Measurements from ENCODE around the gene ID3. TPM values are rescaled to one million over a fixed set of nuclear protein-coding genes. Genes with fewer than 3 reads are reported as not detected.

ID3 gene
- total RNA-seq, 1 donor from 2014 or later = 99.9 TPM

DNA sequence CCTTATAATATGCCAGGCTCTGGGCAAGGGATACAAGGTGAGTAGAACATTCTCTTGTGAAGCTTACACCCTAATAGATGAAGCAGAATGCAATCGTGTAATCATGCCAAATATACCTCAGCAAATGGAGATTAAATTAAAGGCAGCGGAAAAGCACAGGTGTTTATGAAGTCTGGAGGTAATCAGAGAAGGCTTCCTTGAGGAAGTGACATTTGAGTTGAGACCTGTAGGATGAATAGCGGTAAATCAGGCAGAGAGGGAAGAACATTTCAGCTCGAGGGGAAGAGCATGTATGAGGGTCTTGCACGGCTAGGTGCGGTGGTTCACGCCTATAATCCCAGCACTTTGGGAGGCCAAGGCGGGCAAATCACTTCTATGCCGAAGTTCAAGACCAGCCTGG lies 41.7 kb downstream of the ID3 start:
- Histone ChIP-seq H3K4me3 (no peak overlapping the region), H3K9ac (no peak overlapping the region), H3K79me2 (ENCODE audit: low read depth) (no peaks in the 10 kb centered on the region), H3K27ac (no peak overlapping the region), H3K27me3 (no peaks in the 10 kb centered on the region), H4K20me1 (ENCODE audit: low read depth) (no peaks in the 10 kb centered on the region), H3K4me2 (no peak overlapping the region), H2AFZ (replicated peaks) (no peak overlapping the region), H3K9me3 (ENCODE audit: low read depth) (no peaks in the 10 kb centered on the region), H3K36me3 (no peaks in the 10 kb centered on the region), H3F3A (ENCODE audit: low read depth) (no peaks in the 10 kb centered on the region), H3K4me1 (no peaks in the 10 kb centered on the region)
- DNase-seq (ENCODE audit: low spot score) = no peak
- TF ChIP-seq EZH2 (IDR thresholded peaks at IDR 0.05) = no peak
- no peak for TF ChIP-seq CTCF (IDR thresholded peaks at IDR 0.05)
- no peak for TF ChIP-seq EZH2phosphoT487 (IDR thresholded peaks at IDR 0.05)
- no peaks in the 10 kb centered on the region for H3K9me3 Mint-ChIP-seq
- no peak overlapping the region for H3K4me3 Mint-ChIP-seq
- H3K4me1 Mint-ChIP-seq = no peaks in the 10 kb centered on the region
- no peak overlapping the region for H3K27ac Mint-ChIP-seq
- H3K36me3 Mint-ChIP-seq = peaks cover 19% of the 10 kb centered on the region
- H3K27me3 Mint-ChIP-seq (ENCODE audit: insufficient read depth, low read depth) = peaks cover 2% of the 10 kb centered on the region

DNA sequence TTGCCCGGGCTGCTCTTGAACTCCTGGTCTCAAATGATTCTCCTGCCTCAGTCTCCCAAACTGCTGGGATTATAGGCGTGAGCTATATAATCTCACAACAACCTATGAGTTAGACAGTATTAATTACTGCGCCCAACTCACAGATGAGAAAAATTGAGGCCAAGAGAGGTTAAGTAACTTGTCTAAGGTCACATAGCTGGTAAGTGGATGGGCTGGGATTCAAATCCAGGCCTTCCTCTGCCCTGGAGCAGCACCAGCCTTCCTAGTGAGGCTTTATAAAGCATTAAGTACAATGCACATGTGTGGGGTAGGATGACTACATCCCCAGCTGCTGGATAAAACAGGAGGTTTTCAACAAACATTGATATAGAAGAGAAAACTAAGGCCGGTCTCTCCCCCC lies 43.4 kb downstream of the ID3 start:
- Histone ChIP-seq H3K4me1 (no peaks in the 10 kb centered on the region), H3F3A (ENCODE audit: low read depth) (no peaks in the 10 kb centered on the region), H3K4me2 (no peak overlapping the region), H3K9me3 (ENCODE audit: low read depth) (no peaks in the 10 kb centered on the region), H3K4me3 (no peak overlapping the region), H3K9ac (no peak overlapping the region), H4K20me1 (ENCODE audit: low read depth) (no peaks in the 10 kb centered on the region), H3K36me3 (no peaks in the 10 kb centered on the region), H3K27ac (no peak overlapping the region), H2AFZ (replicated peaks) (no peak overlapping the region), H3K79me2 (ENCODE audit: low read depth) (no peaks in the 10 kb centered on the region), H3K27me3 (no peaks in the 10 kb centered on the region)
- H3K27me3 Mint-ChIP-seq (ENCODE audit: insufficient read depth, low read depth) = peaks cover 2% of the 10 kb centered on the region
- H3K4me3 Mint-ChIP-seq = no peak overlapping the region
- TF ChIP-seq EZH2phosphoT487 (IDR thresholded peaks at IDR 0.05) (no peak), EZH2 (IDR thresholded peaks at IDR 0.05) (no peak), CTCF (IDR thresholded peaks at IDR 0.05) (no peak)
- no peaks in the 10 kb centered on the region for H3K4me1 Mint-ChIP-seq
- H3K9me3 Mint-ChIP-seq = no peaks in the 10 kb centered on the region
- H3K36me3 Mint-ChIP-seq = peaks cover 19% of the 10 kb centered on the region
- no peak for DNase-seq (ENCODE audit: low spot score)
- no peak overlapping the region for H3K27ac Mint-ChIP-seq

DNA sequence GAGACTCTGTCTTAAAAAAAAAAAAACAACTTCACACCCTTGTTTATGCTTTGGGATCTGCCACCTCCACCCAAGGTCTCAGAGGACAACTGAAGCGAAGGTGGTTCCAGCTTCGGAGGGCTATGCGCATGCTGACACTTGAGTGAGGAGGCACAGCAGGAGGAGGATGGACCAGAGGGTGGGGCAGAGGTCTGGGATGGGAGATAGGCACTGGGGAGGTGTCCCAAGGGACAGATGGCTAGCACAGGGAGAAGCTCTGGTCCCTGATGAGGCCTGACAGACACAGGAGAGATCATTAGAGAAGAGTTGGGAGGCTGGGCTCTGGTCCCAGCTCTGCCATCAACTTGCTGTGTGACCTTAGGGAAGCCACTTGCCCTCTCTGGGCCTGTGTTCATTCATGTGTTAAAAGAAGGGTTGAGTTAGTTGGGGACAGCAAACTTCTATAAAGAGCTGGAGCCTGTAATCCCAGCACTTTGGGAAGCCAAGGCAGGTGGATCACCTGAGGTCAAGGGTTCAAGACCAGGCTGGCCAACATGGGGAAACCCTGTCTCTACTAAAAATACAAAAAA lies 45.1 kb downstream of the ID3 start:
- no peak overlapping the region for H2AFZ ChIP-seq (replicated peaks)
- no peaks in the 10 kb centered on the region for H3K4me1 Mint-ChIP-seq
- H3K27me3 Mint-ChIP-seq (ENCODE audit: insufficient read depth, low read depth) = peaks cover 4% of the 10 kb centered on the region
- no peak overlapping the region for H3K4me3 Mint-ChIP-seq
- no peaks in the 10 kb centered on the region for H3K27me3 ChIP-seq
- H3K27ac Mint-ChIP-seq = no peak overlapping the region
- H4K20me1 ChIP-seq (ENCODE audit: low read depth) = no peaks in the 10 kb centered on the region
- no peak for DNase-seq (ENCODE audit: low spot score)
- H3K79me2 ChIP-seq (ENCODE audit: low read depth) = no peaks in the 10 kb centered on the region
- TF ChIP-seq EZH2phosphoT487 (IDR thresholded peaks at IDR 0.05) (no peak), EZH2 (IDR thresholded peaks at IDR 0.05) (no peak), CTCF (IDR thresholded peaks at IDR 0.05) (no peak)
- H3K9me3 ChIP-seq (ENCODE audit: low read depth) = no peaks in the 10 kb centered on the region
- no peak overlapping the region for H3K4me2 ChIP-seq
- H3K27ac ChIP-seq = no peak overlapping the region
- no peak overlapping the region for H3K9ac ChIP-seq
- no peaks in the 10 kb centered on the region for H3K4me1 ChIP-seq
- no peaks in the 10 kb centered on the region for H3K36me3 ChIP-seq
- H3K4me3 ChIP-seq = no peak overlapping the region
- H3K36me3 Mint-ChIP-seq = peaks cover 25% of the 10 kb centered on the region
- H3F3A ChIP-seq (ENCODE audit: low read depth) = no peaks in the 10 kb centered on the region
- no peaks in the 10 kb centered on the region for H3K9me3 Mint-ChIP-seq

All from neural progenitor cell (in vitro differentiated cells).